DOHH2 (cell line): ENCODE measurements around the gene CHCHD6.

Experiments
- H3F3A ChIP-seq: fragments of 200-600 bp; sonication (generic), shearing (Covaris generic); 2 replicates; pipeline ENCODE4 v1.6.0; 2016; ENCODE audit warnings: antibody characterized with exemption, mild to moderate bottlenecking; ENCODE audit not compliant: control insufficient read depth, insufficient read depth
- H3K27ac ChIP-seq: fragments of 200-600 bp; sonication (generic); 2 replicates; pipeline ENCODE4 v1.5.1; 2014; ENCODE audit warnings: low read depth, mild to moderate bottlenecking, low read length, moderate library complexity
- H3K27me3 ChIP-seq: fragments of 200-600 bp; sonication (generic); 2 replicates; pipeline ENCODE4 v1.6.1; 2014; ENCODE audit warnings: mild to moderate bottlenecking, low read length, mixed read lengths; ENCODE audit not compliant: control insufficient read depth
- H3K36me3 ChIP-seq: fragments of 200-600 bp; sonication (generic); 2 replicates; pipeline ENCODE4 v1.6.1; 2014; ENCODE audit warnings: mild to moderate bottlenecking, low read length, moderate library complexity, mixed read lengths; ENCODE audit not compliant: control insufficient read depth
- H3K4me1 ChIP-seq: fragments of 200-600 bp; sonication (generic); 2 replicates; pipeline ENCODE4 v1.6.1; 2014; ENCODE audit warnings: mild to moderate bottlenecking, low read length, mixed read lengths; ENCODE audit not compliant: control insufficient read depth
- H3K4me2 ChIP-seq: fragments of 200-600 bp; sonication (generic); 2 replicates; pipeline ENCODE4 v1.6.0; 2014; ENCODE audit warnings: mild to moderate bottlenecking, low read length, moderate library complexity
- H3K4me3 ChIP-seq: fragments of 200-600 bp; sonication (generic); 2 replicates; pipeline ENCODE4 v1.5.1; 2014; ENCODE audit warnings: mild to moderate bottlenecking, low read length, mixed read lengths
- H3K79me2 ChIP-seq: fragments of 200-600 bp; sonication (generic); 2 replicates; pipeline ENCODE4 v1.6.1; 2014; ENCODE audit warnings: mild to moderate bottlenecking, low read length, mixed read lengths; ENCODE audit not compliant: control insufficient read depth
- H3K9me2 ChIP-seq: fragments of 200-600 bp; sonication (generic); replicated peaks from 2 replicates; pipeline ENCODE4 v1.6.1; 2014; ENCODE audit warnings: mild to moderate bottlenecking, low read length, mixed read lengths; ENCODE audit not compliant: control insufficient read depth
- H3K9me3 ChIP-seq: fragments of 200-600 bp; sonication (generic); 2 replicates; pipeline ENCODE4 v1.6.1; 2014; ENCODE audit warnings: antibody characterized with exemption, low read length, mixed read lengths; ENCODE audit not compliant: control insufficient read depth, insufficient read depth
- H4K20me1 ChIP-seq: fragments of 200-600 bp; sonication (generic); 2 replicates; pipeline ENCODE4 v1.6.0; 2014; ENCODE audit warnings: low read depth, mild to moderate bottlenecking, antibody characterized with exemption, low read length, moderate library complexity; ENCODE audit not compliant: control insufficient read depth, insufficient read depth
- CTCF ChIP-seq: fragments of 200-600 bp; sonication (generic); IDR thresholded peaks from one replicate; pipeline ENCODE4 v1.5.1; 2014; ENCODE audit warnings: antibody characterized with exemption, mild to moderate bottlenecking, low read depth, low read length; ENCODE audit not compliant: poor library complexity, severe bottlenecking
- EZH2phosphoT487 ChIP-seq: fragments of 200-600 bp; sonication (generic); IDR thresholded peaks from 2 replicates; pipeline ENCODE4 v1.6.1; 2017; ENCODE audit warnings: borderline replicate concordance, mild to moderate bottlenecking, antibody characterized with exemption, low read length, moderate library complexity, mixed read lengths

CHCHD6 gene

GRCh38 chr3:126977821-126978220 lies 273.8 kb downstream of the CHCHD6 start:
- H3K27me3 ChIP-seq: peaks cover 19% of the 10 kb centered on the region
- no peaks in the 10 kb centered on the region for H3K36me3 ChIP-seq
- H4K20me1 ChIP-seq: no peaks in the 10 kb centered on the region
- H3K79me2 ChIP-seq: no peaks in the 10 kb centered on the region
- peaks cover 8% of the 10 kb centered on the region; the same call in 1 of the 2 replicates for H3K9me3 ChIP-seq
- TF ChIP-seq CTCF (no peak), EZH2phosphoT487 (no peak)
- peaks cover 16% of the 10 kb centered on the region for H3K4me1 ChIP-seq
- H3K4me2 ChIP-seq: no peak overlapping the region
- H3F3A ChIP-seq: no peaks in the 10 kb centered on the region
- no peak overlapping the region for H3K4me3 ChIP-seq
- no peak overlapping the region for H3K27ac ChIP-seq
- H3K9me2 ChIP-seq: no peaks in the 10 kb centered on the region

- H3K4me2 ChIP-seq: no peak overlapping the region
- no peak overlapping the region for H3K4me3 ChIP-seq
- TF ChIP-seq CTCF (no peak), EZH2phosphoT487 (no peak)
- H3K4me1 ChIP-seq: peaks cover 16% of the 10 kb centered on the region
- H3F3A ChIP-seq: no peaks in the 10 kb centered on the region
- H4K20me1 ChIP-seq: no peaks in the 10 kb centered on the region
- peaks cover 8% of the 10 kb centered on the region; the same call in 1 of the 2 replicates for H3K9me3 ChIP-seq
- no peaks in the 10 kb centered on the region for H3K36me3 ChIP-seq
- no peak overlapping the region for H3K27ac ChIP-seq
- no peaks in the 10 kb centered on the region for H3K9me2 ChIP-seq
- H3K27me3 ChIP-seq: peaks cover 19% of the 10 kb centered on the region
- H3K79me2 ChIP-seq: no peaks in the 10 kb centered on the region
Observed at GRCh38 chr3:126978291-126978690, 274.3 kb downstream of the CHCHD6 start.

GRCh38 chr3:126979046-126979628 lies 275.1 kb downstream of the CHCHD6 start:
- Histone ChIP-seq H3K27ac (no peak overlapping the region), H4K20me1 (no peaks in the 10 kb centered on the region; the same call in 1 of the 2 replicates), H3K27me3 (peaks cover 23% of the 10 kb centered on the region), H3K9me2 (no peaks in the 10 kb centered on the region), H3F3A (no peaks in the 10 kb centered on the region), H3K79me2 (peaks cover 3% of the 10 kb centered on the region; the same call in 1 of the 2 replicates), H3K36me3 (no peaks in the 10 kb centered on the region), H3K9me3 (peaks cover 8% of the 10 kb centered on the region; the same call in 1 of the 2 replicates), H3K4me1 (peaks cover 21% of the 10 kb centered on the region), H3K4me3 (no peak overlapping the region), H3K4me2 (no peak overlapping the region)
- TF ChIP-seq CTCF (no peak), EZH2phosphoT487 (no peak)
